Ovary (tissue), 9 donors: ENCODE results near the gene STUM. TPM values are rescaled to one million over a fixed set of nuclear protein-coding genes. Genes with fewer than 3 reads are reported as not detected.

Experiments used
- DNase-seq, 5 donors: peaks; one replicate each; pipeline ENCODE4 v3.0.0-alpha.2; 2019 to 2020
- H3K27ac ChIP-seq, 2 donors: fragments of 200-600 bp; one replicate each; pipeline versions ENCODE4 v1.5.1 to v1.8.0; 2019 to 2022
- H3K27me3 ChIP-seq: fragments of 200-600 bp; one replicate; pipeline ENCODE4 v1.8.0; 2022
- H3K36me3 ChIP-seq: fragments of 200-600 bp; sonication (generic); one replicate; pipeline ENCODE4 v1.5.1; 2019
- H3K4me1 ChIP-seq: one replicate; pipeline ENCODE4 v1.8.1; 2013; ENCODE audit warnings: mild to moderate bottlenecking, moderate library complexity; ENCODE audit not compliant: insufficient read depth
- H3K4me3 ChIP-seq: fragments of 200-600 bp; sonication (generic); one replicate; pipeline ENCODE4 v1.5.1; 2017
- H3K9me3 ChIP-seq, 2 donors: fragments of 200-600 bp in 1 of 2; sonication (generic) in 1 of 2; one replicate each; pipeline versions ENCODE4 v1.5.1 to v1.8.1; 2013 to 2019; ENCODE audit warnings: mild to moderate bottlenecking in 1 of 2, moderate library complexity in 1 of 2
- CTCF ChIP-seq, 3 donors: fragments of 450-650 bp in 2 of 3; fragments of 200-600 bp in 1 of 3; IDR thresholded peaks; one replicate each; pipeline versions ENCODE4 v1.5.1 to v1.8.0; 2016 to 2022; ENCODE audit warnings: antibody characterized with exemption in 3 of 3, mild to moderate bottlenecking in 1 of 3
- EP300 ChIP-seq: sonication (generic); formaldehyde crosslinking; IDR thresholded peaks from one replicate; pipeline ENCODE4 v1.6.1; 2017; ENCODE audit warnings: antibody characterized with exemption
- POLR2A ChIP-seq: fragments of 450-650 bp; IDR thresholded peaks from one replicate; pipeline ENCODE4 v1.6.1; 2017; ENCODE audit warnings: antibody characterized with exemption, mild to moderate bottlenecking, moderate library complexity
- WGBS, 3 donors: extraction: QIAGEN DNeasy Blood & Tissue Kit in 1 of 3; methylation state at CpG; one replicate each; pipeline versions ENCODE4 v1.1.5 to v1.1.7; 2013 to 2017; 5-methylcytosine and 5-hydroxymethylcytosine counted together
- intact Hi-C, 4 donors: fragments of 100-400 bp; cut with DNase I; formaldehyde crosslinking; loops; one replicate each; pipeline versions ENCODE4 v1.11.0 to v1.15.1; 2022 to 2023
- polyA plus RNA-seq, 2 donors: library from polyadenylated mRNA; stranded (reverse); fragments of 200-250 nt in 1 of 2; fragments of 350-450 nt in 1 of 2; fragmentation: Illumina TruSeq in 1 of 2; extraction: RNeasy Lipid Tissue Mini Kit (QIAGEN cat#74804) in 1 of 2; gene quantifications; one replicate each; pipeline ENCODE4 v1.2.3, GENCODE V29; 2013 to 2014
- total RNA-seq, 7 donors: library from RNA; depleted of rRNA in 2 of 7; stranded (reverse); fragments of >200 nt in 2 of 7; fragmentation: NEBNext Ultra II Directional in 3 of 7; extraction: Animal tissue kit (Norgen Biotek cat#: 25700) in 3 of 7; gene quantifications; one replicate each; pipeline versions ENCODE4 v1.1.0 to v1.2.4, GENCODE V29; 2016 to 2023
- donor health status: DM: no; HTN: no; CAD: no; lungs with moderate emphysema.
- donor health status: DM: no; HTN: no; CAD: no.
- donor health status: Bipolar disorder and iron deficiency.
- donor health status: DM: yes; HTN: yes; CAD: no.
- donor health status: DM: no; HTN: no; CAD: no.
- donor health status: DM: yes; HTN: yes; CAD: no.

The STUM gene
- total and polyA plus RNA-seq, 9 donors = 0.24 to 6.1 (median 2.5) TPM

- intact Hi-C loops = loop anchor here in 3 of 4 donors (5.0 kb wide), 1 partner anchor 57 kb away; the partner anchor contains the start of gene STUM (in 3 of the 3)
- Histone ChIP-seq H3K9me3 (no peaks in the 10 kb centered on the region), H3K4me1 (peaks cover 16% of the 10 kb centered on the region), H3K4me3 (no peak overlapping the region), H3K27ac (peak overlapping the region; percentile 7 to 26), H3K27me3 (no peaks in the 10 kb centered on the region), H3K36me3 (no peaks in the 10 kb centered on the region)
- DNase-seq = peak in 2 of 5 donors; percentile 16 to 27
- WGBS, 3 donors = 77 to 83% (median 81%) methylated on average over 9 of the region's 9 CpGs
- no peak for TF ChIP-seq EP300
- no peak for TF ChIP-seq CTCF (IDR thresholded peaks at IDR 0.05)
- no peak for TF ChIP-seq POLR2A
These were observed 56.2 kb downstream of the STUM start for GRCh38 chr1:226604560-226605317.

- Histone ChIP-seq H3K9me3 (no peaks in the 10 kb centered on the region), H3K36me3 (no peaks in the 10 kb centered on the region), H3K4me3 (no peak overlapping the region), H3K27me3 (no peaks in the 10 kb centered on the region), H3K27ac (peak overlapping the region; percentile 7 to 26), H3K4me1 (peaks cover 16% of the 10 kb centered on the region)
- TF ChIP-seq EP300 (no peak), POLR2A (no peak), CTCF (IDR thresholded peaks at IDR 0.05) (no peak)
- peak in 2 of 5 donors; percentile 14 to 34 for DNase-seq
- WGBS, 3 donors = 87 to 94% (median 91%) methylated on average over 9 of the region's 9 CpGs
- intact Hi-C loops = loop anchor here in 2 of 4 donors (5.0 kb wide), 1 partner anchor 58 kb away; the partner anchor contains the start of gene STUM (in 2 of the 2)
These were observed 56.9 kb downstream of the STUM start for GRCh38 chr1:226605318-226605950.

DNA sequence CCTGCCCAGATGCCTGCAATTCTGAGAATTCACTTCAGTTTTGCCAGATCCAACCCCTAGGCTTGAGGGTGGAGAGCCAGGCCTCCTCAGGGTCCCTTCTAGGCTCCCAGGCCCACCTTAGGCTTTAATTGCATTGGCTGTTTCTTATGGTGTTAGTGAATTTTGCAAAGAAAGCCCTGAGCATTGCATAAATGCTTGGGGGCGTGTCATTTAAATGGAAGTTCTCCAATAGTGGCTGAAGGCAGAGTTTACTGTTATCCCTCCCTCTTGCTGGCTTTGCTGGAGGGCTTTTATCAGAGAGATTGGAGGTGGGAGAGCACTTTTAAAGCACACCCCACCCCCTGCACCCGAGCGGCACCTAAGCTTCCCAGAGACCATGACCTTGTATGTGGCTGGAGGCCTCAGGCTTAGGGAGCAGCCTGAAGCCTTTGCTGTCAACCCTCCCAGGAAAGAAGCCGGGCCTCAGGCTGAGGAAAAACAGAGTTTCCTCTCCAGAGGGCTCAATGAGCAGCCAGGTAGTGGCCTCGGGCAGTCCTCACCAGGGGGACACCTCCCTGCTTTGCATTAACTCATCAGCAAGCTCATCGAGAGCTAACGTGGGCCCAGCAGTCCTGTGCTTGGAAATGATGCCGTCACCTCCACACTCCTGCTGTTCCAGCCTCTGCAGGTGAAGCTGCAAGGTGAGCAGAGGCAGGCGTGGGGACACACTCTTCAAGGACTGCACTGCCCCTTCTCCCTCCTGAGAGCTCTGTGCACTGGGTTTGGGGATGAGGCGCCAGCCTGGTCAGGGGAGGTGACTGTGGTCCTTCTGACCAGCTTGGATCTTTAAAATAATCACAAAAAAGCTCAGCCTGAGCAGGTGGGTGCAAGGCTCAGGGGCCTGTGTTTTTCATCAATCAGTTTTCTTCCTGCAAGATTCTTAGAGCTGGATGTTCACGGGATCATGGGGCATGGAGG is 58.0 kb downstream of the STUM start:
- TF ChIP-seq EP300 (no peak), POLR2A (no peak), CTCF (IDR thresholded peaks at IDR 0.05) (no peak)
- DNase-seq = peak in 3 of 5 donors; percentile 33 to 50 (median 35)

GRCh38 chr1:226607268-226607660 is 58.7 kb downstream of the STUM start:
- Histone ChIP-seq H3K9me3 (no peaks in the 10 kb centered on the region), H3K36me3 (no peaks in the 10 kb centered on the region), H3K27me3 (no peaks in the 10 kb centered on the region), H3K4me1 (peaks cover 13% of the 10 kb centered on the region), H3K4me3 (no peak overlapping the region), H3K27ac (no peak overlapping the region)
- peak in 2 of 5 donors; percentile 6 to 21 for DNase-seq
- WGBS, 3 donors = 93 to 95% (median 95%) methylated on average over 12 of the region's 12 CpGs
- intact Hi-C loops = loop anchor here in 2 of 4 donors (5.0 kb wide), 1 partner anchor 60 kb away; the partner anchor contains the start of gene STUM (in 2 of the 2)
- no peak for TF ChIP-seq CTCF (IDR thresholded peaks at IDR 0.05)
- no peak for TF ChIP-seq POLR2A
- no peak for TF ChIP-seq EP300

More for the DNA sequence above, 58.0 kb downstream of the STUM start:
- peaks cover 16% of the 10 kb centered on the region for H3K4me1 ChIP-seq
- H3K36me3 ChIP-seq = no peaks in the 10 kb centered on the region
- H3K9me3 ChIP-seq = no peaks in the 10 kb centered on the region
- peak overlapping the region in 1 of 2 donors; percentile 26 for H3K27ac ChIP-seq
- no peaks in the 10 kb centered on the region for H3K27me3 ChIP-seq
- no peak overlapping the region for H3K4me3 ChIP-seq
- WGBS, 3 donors = 55 to 62% (median 55%) methylated on average over 11 of the region's 11 CpGs
- intact Hi-C loops = loop anchor here in 2 of 4 donors (5.0 kb wide), 1 partner anchor 59 kb away; the partner anchor contains the start of gene STUM (in 2 of the 2)
